ENCODE data around the gene SIL1. TPM values are rescaled to one million over a fixed set of nuclear protein-coding genes. Genes with fewer than 3 reads are reported as not detected.
"Not testable (repeated sequence)": the region's sequence is repeated elsewhere in the genome, so short reads cannot be mapped to it uniquely, and the experiment has no call there.

SIL1 gene
- total RNA-seq = 12.4 TPM

GRCh38 chr5:139197710-139198669 is at the start of gene SIL1:
TSS of gene SIL1 (minus strand) at chr5:139198368. CDS start at chr5:139127843, 70,525 bp downstream.
- peak within 1 kb of the TSS; percentile 81 for H3K4me3 ChIP-seq (ENCODE audit: low read length)
- no peaks in the 10 kb centered on the region for H3K9me3 ChIP-seq (ENCODE audit: low read depth, low read length)
- H3K27me3 ChIP-seq (ENCODE audit: insufficient read depth, low read length) = no peaks in the 10 kb centered on the region
- H3K4me1 ChIP-seq (ENCODE audit: insufficient read depth, low read length) = peaks cover 36% of the 10 kb centered on the region

GRCh38 chr5:139246394-139246793 is 48.2 kb upstream of the SIL1 start:
- Histone ChIP-seq H3K4me1 (ENCODE audit: insufficient read depth, low read length) (peaks cover 17% of the 10 kb centered on the region), H3K27me3 (ENCODE audit: insufficient read depth, low read length) (no peaks in the 10 kb centered on the region), H3K9me3 (ENCODE audit: low read depth, low read length) (no peaks in the 10 kb centered on the region), H3K4me3 (ENCODE audit: low read length) (no peak overlapping the region)

GRCh38 chr5:139245637-139246339 is 47.6 kb upstream of the SIL1 start:
- no peaks in the 10 kb centered on the region for H3K27me3 ChIP-seq (ENCODE audit: insufficient read depth, low read length)
- no peak overlapping the region for H3K4me3 ChIP-seq (ENCODE audit: low read length)
- peaks cover 14% of the 10 kb centered on the region for H3K4me1 ChIP-seq (ENCODE audit: insufficient read depth, low read length)
- no peaks in the 10 kb centered on the region for H3K9me3 ChIP-seq (ENCODE audit: low read depth, low read length)

GRCh38 chr5:139243425-139243970 is 45.3 kb upstream of the SIL1 start:
- H3K27me3 ChIP-seq (ENCODE audit: insufficient read depth, low read length) = no peaks in the 10 kb centered on the region
- H3K9me3 ChIP-seq (ENCODE audit: low read depth, low read length) = no peaks in the 10 kb centered on the region
- H3K4me3 ChIP-seq (ENCODE audit: low read length) = no peak overlapping the region
- H3K4me1 ChIP-seq (ENCODE audit: insufficient read depth, low read length) = peaks cover 14% of the 10 kb centered on the region

GRCh38 chr5:139241139-139241538 is 43.0 kb upstream of the SIL1 start:
- Histone ChIP-seq H3K27me3 (ENCODE audit: insufficient read depth, low read length) (no peaks in the 10 kb centered on the region), H3K4me1 (ENCODE audit: insufficient read depth, low read length) (peaks cover 6% of the 10 kb centered on the region), H3K4me3 (ENCODE audit: low read length) (no peak overlapping the region), H3K9me3 (ENCODE audit: low read depth, low read length) (no peaks in the 10 kb centered on the region)

- Histone ChIP-seq H3K4me1 (ENCODE audit: insufficient read depth, low read length) (no peaks in the 10 kb centered on the region), H3K9me3 (ENCODE audit: low read depth, low read length) (no peaks in the 10 kb centered on the region), H3K4me3 (ENCODE audit: low read length) (no peak overlapping the region), H3K27me3 (ENCODE audit: insufficient read depth, low read length) (no peaks in the 10 kb centered on the region)
Measured at GRCh38 chr5:139236479-139236878, 38.3 kb upstream of the SIL1 start.

- Histone ChIP-seq H3K27me3 (ENCODE audit: insufficient read depth, low read length) (no peaks in the 10 kb centered on the region), H3K4me1 (ENCODE audit: insufficient read depth, low read length) (no peaks in the 10 kb centered on the region), H3K4me3 (ENCODE audit: low read length) (no peak overlapping the region), H3K9me3 (ENCODE audit: low read depth, low read length) (no peaks in the 10 kb centered on the region)
Measured at GRCh38 chr5:139232147-139232724, 34.1 kb upstream of the SIL1 start.

GRCh38 chr5:139228201-139228803 is 30.1 kb upstream of the SIL1 start:
- Histone ChIP-seq H3K27me3 (ENCODE audit: insufficient read depth, low read length) (no peaks in the 10 kb centered on the region), H3K9me3 (ENCODE audit: low read depth, low read length) (no peaks in the 10 kb centered on the region), H3K4me1 (ENCODE audit: insufficient read depth, low read length) (no peaks in the 10 kb centered on the region), H3K4me3 (ENCODE audit: low read length) (no peak overlapping the region)

GRCh38 chr5:139226131-139226530 is 28.0 kb upstream of the SIL1 start:
- Histone ChIP-seq H3K27me3 (ENCODE audit: insufficient read depth, low read length) (no peaks in the 10 kb centered on the region), H3K9me3 (ENCODE audit: low read depth, low read length) (no peaks in the 10 kb centered on the region), H3K4me3 (ENCODE audit: low read length) (no peak overlapping the region), H3K4me1 (ENCODE audit: insufficient read depth, low read length) (no peaks in the 10 kb centered on the region)

- Histone ChIP-seq H3K4me1 (ENCODE audit: insufficient read depth, low read length) (no peaks in the 10 kb centered on the region), H3K4me3 (ENCODE audit: low read length) (no peak overlapping the region), H3K9me3 (ENCODE audit: low read depth, low read length) (no peaks in the 10 kb centered on the region), H3K27me3 (ENCODE audit: insufficient read depth, low read length) (no peaks in the 10 kb centered on the region)
Measured at GRCh38 chr5:139223481-139223880, 25.3 kb upstream of the SIL1 start.

GRCh38 chr5:139222346-139222745 is 24.2 kb upstream of the SIL1 start:
- Histone ChIP-seq H3K4me1 (ENCODE audit: insufficient read depth, low read length) (no peaks in the 10 kb centered on the region), H3K9me3 (ENCODE audit: low read depth, low read length) (no peaks in the 10 kb centered on the region), H3K27me3 (ENCODE audit: insufficient read depth, low read length) (no peaks in the 10 kb centered on the region)

GRCh38 chr5:139218038-139218437 is 19.9 kb upstream of the SIL1 start:
- H3K4me1 ChIP-seq (ENCODE audit: insufficient read depth, low read length); H3K27me3 ChIP-seq (ENCODE audit: insufficient read depth, low read length); H3K9me3 ChIP-seq (ENCODE audit: low read depth, low read length); H3K4me3 ChIP-seq (ENCODE audit: low read length): not testable (repeated sequence)

More at GRCh38 chr5:139222346-139222745, 24.2 kb upstream of the SIL1 start:
- H3K4me3 ChIP-seq (ENCODE audit: low read length) = no peak overlapping the region

- no peaks in the 10 kb centered on the region for H3K4me1 ChIP-seq (ENCODE audit: insufficient read depth, low read length)
- no peaks in the 10 kb centered on the region for H3K9me3 ChIP-seq (ENCODE audit: low read depth, low read length)
- H3K4me3 ChIP-seq (ENCODE audit: low read length) = no peak overlapping the region
- no peaks in the 10 kb centered on the region for H3K27me3 ChIP-seq (ENCODE audit: insufficient read depth, low read length)
Measured at GRCh38 chr5:139215107-139215975, 17.2 kb upstream of the SIL1 start.

- Histone ChIP-seq H3K4me1 (ENCODE audit: insufficient read depth, low read length) (no peaks in the 10 kb centered on the region), H3K9me3 (ENCODE audit: low read depth, low read length) (no peaks in the 10 kb centered on the region), H3K27me3 (ENCODE audit: insufficient read depth, low read length) (no peaks in the 10 kb centered on the region), H3K4me3 (ENCODE audit: low read length) (no peak overlapping the region)
Measured at GRCh38 chr5:139214646-139215045, 16.5 kb upstream of the SIL1 start.

Data from mononuclear cell (primary cell).